Tibial nerve (tissue), 4 donors: ENCODE data around the gene ACKR4.

Experiments
- CTCF ChIP-seq, 5 experiments: fragments of 200-600 bp in 3 of 5; fragments of 450-650 bp in 2 of 5; sonication (generic) in 3 of 5; IDR thresholded peaks; one replicate each; pipeline ENCODE4 v1.5.1; 2016 to 2019; ENCODE audit warnings: antibody characterized with exemption in 5 of 5, mild to moderate bottlenecking in 3 of 5, moderate library complexity in 2 of 5
- EP300 ChIP-seq, 2 donors: sonication (generic); formaldehyde crosslinking; IDR thresholded peaks; one replicate each; pipeline ENCODE4 v1.6.1; 2017; ENCODE audit warnings: antibody characterized with exemption in 2 of 2, mild to moderate bottlenecking in 1 of 2
- POLR2A ChIP-seq, 2 donors: fragments of 450-650 bp; IDR thresholded peaks; one replicate each; pipeline ENCODE4 v1.6.1; 2017; ENCODE audit warnings: antibody characterized with exemption in 2 of 2, mild to moderate bottlenecking in 2 of 2, moderate library complexity in 2 of 2

GRCh38 chr3:132568422-132568821, 28.6 kb upstream of the ACKR4 start:
- TF ChIP-seq CTCF (IDR thresholded peaks at IDR 0.05) (no peak), POLR2A (IDR thresholded peaks at IDR 0.05) (no peak), EP300 (IDR thresholded peaks at IDR 0.05) (no peak)
